Measurements from ENCODE around the gene RENBP.
A peak's percentile ranks its signal among the peaks of the same experiment; 100 is the strongest.

Gene RENBP

DNA sequence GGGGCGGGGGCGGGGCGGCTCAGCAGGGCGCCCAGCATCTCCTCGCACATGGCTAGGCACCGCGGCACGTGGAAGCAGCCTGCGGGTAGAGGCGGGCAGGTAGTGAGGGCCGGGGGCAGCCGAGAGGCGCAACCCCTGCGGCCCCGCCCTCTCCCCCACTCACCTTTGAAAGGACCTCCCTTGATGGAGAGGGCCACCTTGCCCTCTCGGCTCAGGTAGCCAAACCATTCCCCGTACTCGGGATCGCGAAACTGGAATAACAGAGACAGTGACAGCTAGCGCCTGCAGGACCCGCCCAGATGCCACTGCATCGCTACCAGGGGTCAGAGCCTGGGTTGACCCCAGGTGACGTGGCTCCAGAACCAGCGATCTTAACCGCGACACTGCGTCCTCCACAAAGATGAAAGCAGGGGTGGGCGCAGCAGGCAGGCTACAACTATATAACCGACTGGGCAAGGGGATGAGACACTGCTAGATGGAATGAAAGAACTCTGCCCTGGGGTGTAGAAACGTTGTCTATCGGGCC, 9.1 kb downstream of the RENBP start:
- H3K27me3 Mint-ChIP-seq (ENCODE audit: low read depth): no peaks in the 10 kb centered on the region
- peaks cover 11% of the 10 kb centered on the region for H3K36me3 Mint-ChIP-seq (ENCODE audit: low read depth)
- H3K9me3 Mint-ChIP-seq: peaks cover 15% of the 10 kb centered on the region
- H3K27ac Mint-ChIP-seq: no peak overlapping the region
- peak overlapping the region; percentile 64 to 79 (median 77) for H3K4me3 Mint-ChIP-seq
- no peaks in the 10 kb centered on the region for H3K4me1 Mint-ChIP-seq
- TF ChIP-seq, protein P1, sequence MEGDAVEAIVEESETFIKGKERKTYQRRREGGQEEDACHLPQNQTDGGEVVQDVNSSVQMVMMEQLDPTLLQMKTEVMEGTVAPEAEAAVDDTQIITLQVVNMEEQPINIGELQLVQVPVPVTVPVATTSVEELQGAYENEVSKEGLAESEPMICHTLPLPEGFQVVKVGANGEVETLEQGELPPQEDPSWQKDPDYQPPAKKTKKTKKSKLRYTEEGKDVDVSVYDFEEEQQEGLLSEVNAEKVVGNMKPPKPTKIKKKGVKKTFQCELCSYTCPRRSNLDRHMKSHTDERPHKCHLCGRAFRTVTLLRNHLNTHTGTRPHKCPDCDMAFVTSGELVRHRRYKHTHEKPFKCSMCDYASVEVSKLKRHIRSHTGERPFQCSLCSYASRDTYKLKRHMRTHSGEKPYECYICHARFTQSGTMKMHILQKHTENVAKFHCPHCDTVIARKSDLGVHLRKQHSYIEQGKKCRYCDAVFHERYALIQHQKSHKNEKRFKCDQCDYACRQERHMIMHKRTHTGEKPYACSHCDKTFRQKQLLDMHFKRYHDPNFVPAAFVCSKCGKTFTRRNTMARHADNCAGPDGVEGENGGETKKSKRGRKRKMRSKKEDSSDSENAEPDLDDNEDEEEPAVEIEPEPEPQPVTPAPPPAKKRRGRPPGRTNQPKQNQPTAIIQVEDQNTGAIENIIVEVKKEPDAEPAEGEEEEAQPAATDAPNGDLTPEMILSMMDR (IDR thresholded peaks at IDR 0.05; ENCODE audit: unreplicated experiment in 3 of 3): no peak

GRCh38 chrX:153934762-153935325, 9.6 kb downstream of the RENBP start, which contains the start of gene NAA10:
NAA10 (minus strand) TSS chrX:153935037; CDS start chrX:153934904, 133 bp downstream.
- Mint-ChIP-seq H3K27me3 (ENCODE audit: low read depth) (no peaks in the 10 kb centered on the region), H3K4me3 (peak within 1 kb of the TSS; percentile 85 to 88 (median 88)), H3K36me3 (ENCODE audit: low read depth) (peaks cover 11% of the 10 kb centered on the region), H3K27ac (peak within 1 kb of the TSS in 1 of 3 experiments; percentile 59), H3K4me1 (no peaks in the 10 kb centered on the region), H3K9me3 (peaks cover 15% of the 10 kb centered on the region)
- TF ChIP-seq, protein P1 (IDR thresholded peaks at IDR 0.05; ENCODE audit: unreplicated experiment in 3 of 3): no peak

- TF ChIP-seq, protein P1 (IDR thresholded peaks at IDR 0.05; ENCODE audit: unreplicated experiment in 3 of 3): no peak
- peak overlapping the region; percentile 85 to 88 (median 88) for H3K4me3 Mint-ChIP-seq
- H3K9me3 Mint-ChIP-seq: peaks cover 15% of the 10 kb centered on the region
- peak overlapping the region in 1 of 3 experiments; percentile 59 for H3K27ac Mint-ChIP-seq
- no peaks in the 10 kb centered on the region for H3K27me3 Mint-ChIP-seq (ENCODE audit: low read depth)
- no peaks in the 10 kb centered on the region for H3K4me1 Mint-ChIP-seq
- H3K36me3 Mint-ChIP-seq (ENCODE audit: low read depth): peaks cover 11% of the 10 kb centered on the region
These were observed 10.2 kb downstream of the RENBP start for GRCh38 chrX:153934148-153934761.

- peak overlapping the region; percentile 85 to 88 (median 88) for H3K4me3 Mint-ChIP-seq
- peaks cover 18% of the 10 kb centered on the region for H3K9me3 Mint-ChIP-seq
- H3K27me3 Mint-ChIP-seq (ENCODE audit: low read depth): no peaks in the 10 kb centered on the region
- H3K4me1 Mint-ChIP-seq: no peaks in the 10 kb centered on the region
- H3K27ac Mint-ChIP-seq: peak overlapping the region in 1 of 3 experiments; percentile 59
- H3K36me3 Mint-ChIP-seq (ENCODE audit: low read depth): peaks cover 15% of the 10 kb centered on the region
- TF ChIP-seq, protein P1 (IDR thresholded peaks at IDR 0.05; ENCODE audit: unreplicated experiment in 3 of 3): no peak
These were observed 10.7 kb downstream of the RENBP start for GRCh38 chrX:153933748-153934147.

GRCh38 chrX:153932220-153932915, 12.1 kb downstream of the RENBP start:
- TF ChIP-seq, protein P1 (IDR thresholded peaks at IDR 0.05; ENCODE audit: unreplicated experiment in 3 of 3): no peak
- Mint-ChIP-seq H3K36me3 (ENCODE audit: low read depth) (peaks cover 19% of the 10 kb centered on the region), H3K9me3 (peaks cover 18% of the 10 kb centered on the region), H3K4me1 (peaks cover 5% of the 10 kb centered on the region), H3K27me3 (ENCODE audit: low read depth) (no peaks in the 10 kb centered on the region), H3K4me3 (peak overlapping the region in 2 of 3 experiments; percentile 52 to 69), H3K27ac (no peak overlapping the region)

Data from nephron (organoid).